GM18508 (cell line): ENCODE measurements around the gene TLR8.
A peak's percentile ranks its signal among the peaks of the same experiment; 100 is the strongest.

ENCODE experiments used
- ATAC-seq: cut with Tn5 transposase; IDR thresholded peaks from one replicate; pipeline ENCODE4 v1.9.1; 2021; ENCODE audit warnings: moderate number of reproducible peaks; ENCODE audit not compliant: insufficient read depth, unreplicated experiment

The TLR8 gene

GRCh38 chrX:12906046-12906761 is at the start of gene TLR8:
Gene TLR8 (plus strand): TSS chrX:12906620. CDS start chrX:12906707, 87 bp downstream.
- ATAC-seq = no peak

- no peak for ATAC-seq
Observed at GRCh38 chrX:12865359-12865758, 41.1 kb upstream of the TLR8 start.

- no peak for ATAC-seq
Observed at GRCh38 chrX:12866451-12867377, 39.7 kb upstream of the TLR8 start, which contains the start of gene TLR7. Gene TLR7 (plus strand): TSS chrX:12867072. CDS start chrX:12867579, 507 bp downstream.

- ATAC-seq = no peak
Observed at GRCh38 chrX:12867685-12868084, 38.7 kb upstream of the TLR8 start.

GRCh38 chrX:12868747-12869146 is 37.7 kb upstream of the TLR8 start:
- ATAC-seq = no peak

- ATAC-seq = no peak
Observed at GRCh38 chrX:12871257-12871656, 35.2 kb upstream of the TLR8 start.

GRCh38 chrX:12872741-12873140 is 33.7 kb upstream of the TLR8 start:
- ATAC-seq = no peak

GRCh38 chrX:12874581-12874980 is 31.8 kb upstream of the TLR8 start:
- no peak for ATAC-seq

GRCh38 chrX:12877386-12877785 is 29.0 kb upstream of the TLR8 start:
- ATAC-seq = no peak

GRCh38 chrX:12878536-12878935 is 27.9 kb upstream of the TLR8 start:
- ATAC-seq = no peak

- no peak for ATAC-seq
Observed at GRCh38 chrX:12881914-12882313, 24.5 kb upstream of the TLR8 start.

GRCh38 chrX:12885508-12885907 is 20.9 kb upstream of the TLR8 start:
- ATAC-seq = no peak

- ATAC-seq = no peak
Observed at GRCh38 chrX:12886545-12886944, 19.9 kb upstream of the TLR8 start.

GRCh38 chrX:12887141-12887540 is 19.3 kb upstream of the TLR8 start:
- no peak for ATAC-seq

- no peak for ATAC-seq
Observed at GRCh38 chrX:12887767-12888166, 18.7 kb upstream of the TLR8 start.

GRCh38 chrX:12890467-12890866 is 16.0 kb upstream of the TLR8 start:
- ATAC-seq = peak; percentile 59

- no peak for ATAC-seq
Observed at GRCh38 chrX:12891171-12891570, 15.2 kb upstream of the TLR8 start.

GRCh38 chrX:12891915-12892506 is 14.4 kb upstream of the TLR8 start:
- no peak for ATAC-seq

- ATAC-seq = no peak
Observed at GRCh38 chrX:12892716-12893115, 13.7 kb upstream of the TLR8 start.

- no peak for ATAC-seq
Observed at GRCh38 chrX:12894074-12895030, 12.1 kb upstream of the TLR8 start.
